A549 (cell line): ENCODE data around the gene QPCTL.

Source experiments
- BHLHE40 ChIP-seq: IDR thresholded peaks from 2 replicates; pipeline ENCODE4 v1.6.1; 2012; ENCODE audit warnings: low read depth, low read length, inconsistent platforms
- EP300 ChIP-seq, 2 experiments: fragments of >200 bp; sonication (Bioruptor Twin); formaldehyde crosslinking; IDR thresholded peaks; 2 replicates in 1 of 2; 3 replicates in 1 of 2; pipeline ENCODE4 v1.6.1; 2016 to 2017
- JUN ChIP-seq, 2 experiments: fragments of >200 bp; sonication (Bioruptor Twin); formaldehyde crosslinking; IDR thresholded peaks; 2 replicates in 1 of 2; 3 replicates in 1 of 2; pipeline ENCODE4 v1.6.1; 2016 to 2017
- JUNB ChIP-seq: fragments of >200 bp; sonication (Bioruptor Twin); formaldehyde crosslinking; IDR thresholded peaks from 2 replicates; pipeline ENCODE4 v1.6.1; 2016
- KDM1A ChIP-seq: fragments of 200-600 bp; sonication (generic); IDR thresholded peaks from 2 replicates; pipeline ENCODE4 v1.6.1; 2016; ENCODE audit warnings: low read depth, mild to moderate bottlenecking
- NFE2L2 ChIP-seq: fragments of 150-350 bp; conservative IDR thresholded peaks from 2 replicates; pipeline ENCODE4 v1.6.1; 2014; ENCODE audit warnings: low read length
- POLR2A ChIP-seq: IDR thresholded peaks from 2 replicates; pipeline ENCODE4 v1.6.1; 2012; ENCODE audit warnings: mild to moderate bottlenecking, low read length
- TF ChIP-seq, protein P1 (sequence below): fragments of >200 bp; sonication (Bioruptor Twin); formaldehyde crosslinking; IDR thresholded peaks from 3 replicates; pipeline ENCODE4 v1.6.1; 2016
- TF ChIP-seq, protein P2 (sequence below): fragments of >200 bp; sonication (Bioruptor Twin); formaldehyde crosslinking; IDR thresholded peaks from 3 replicates; pipeline ENCODE4 v1.5.1; 2016
- TF ChIP-seq, protein P3 (sequence below): fragments of 200-600 bp; sonication (generic); IDR thresholded peaks from 2 replicates; pipeline ENCODE4 v1.6.1; 2016; ENCODE audit warnings: antibody characterized with exemption, mild to moderate bottlenecking, moderate library complexity
- TF ChIP-seq, protein P4 (sequence below): IDR thresholded peaks from 2 replicates; pipeline ENCODE4 v1.6.1; 2012
- TF ChIP-seq, protein P5 (sequence below): fragments of 150-350 bp; IDR thresholded peaks from 2 replicates; pipeline ENCODE4 v1.6.1; 2014; ENCODE audit warnings: low read depth, mild to moderate bottlenecking, low read length

DNA sequence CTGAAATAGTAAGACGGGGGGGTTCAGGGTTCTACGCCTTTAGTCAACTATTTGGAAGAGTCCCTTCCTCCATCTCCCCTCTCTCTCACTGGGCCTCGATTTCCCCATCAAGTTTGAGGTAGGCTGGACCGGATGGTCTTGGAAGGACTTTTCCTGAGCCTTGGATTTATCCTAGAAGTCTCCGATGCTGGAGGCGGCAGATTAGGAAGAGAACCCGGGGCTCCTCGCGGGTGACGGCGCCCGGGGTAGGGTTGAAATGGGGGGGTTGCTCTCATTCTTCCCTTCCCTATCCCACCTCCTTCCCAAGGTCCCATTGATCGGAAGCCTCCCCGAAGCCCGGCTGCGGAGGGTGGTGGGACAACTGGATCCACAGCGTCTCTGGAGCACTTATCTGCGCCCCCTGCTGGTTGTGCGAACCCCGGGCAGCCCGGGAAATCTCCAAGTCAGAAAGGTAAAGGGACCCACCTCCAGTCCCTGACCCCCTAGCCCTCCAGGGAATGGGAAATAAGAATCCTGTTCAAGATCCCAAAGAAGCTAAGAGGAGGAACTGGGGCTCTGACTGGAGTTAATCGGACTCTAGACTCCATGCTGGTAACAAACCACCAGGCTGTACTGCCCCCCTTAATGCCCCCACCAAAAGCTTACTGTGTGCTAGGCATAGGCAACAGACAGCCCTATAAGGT lies 781 bp downstream of the QPCTL start:
- TF ChIP-seq, protein P1, sequence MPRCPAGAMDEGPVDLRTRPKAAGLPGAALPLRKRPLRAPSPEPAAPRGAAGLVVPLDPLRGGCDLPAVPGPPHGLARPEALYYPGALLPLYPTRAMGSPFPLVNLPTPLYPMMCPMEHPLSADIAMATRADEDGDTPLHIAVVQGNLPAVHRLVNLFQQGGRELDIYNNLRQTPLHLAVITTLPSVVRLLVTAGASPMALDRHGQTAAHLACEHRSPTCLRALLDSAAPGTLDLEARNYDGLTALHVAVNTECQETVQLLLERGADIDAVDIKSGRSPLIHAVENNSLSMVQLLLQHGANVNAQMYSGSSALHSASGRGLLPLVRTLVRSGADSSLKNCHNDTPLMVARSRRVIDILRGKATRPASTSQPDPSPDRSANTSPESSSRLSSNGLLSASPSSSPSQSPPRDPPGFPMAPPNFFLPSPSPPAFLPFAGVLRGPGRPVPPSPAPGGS, result no peak
- TF ChIP-seq, protein P2, sequence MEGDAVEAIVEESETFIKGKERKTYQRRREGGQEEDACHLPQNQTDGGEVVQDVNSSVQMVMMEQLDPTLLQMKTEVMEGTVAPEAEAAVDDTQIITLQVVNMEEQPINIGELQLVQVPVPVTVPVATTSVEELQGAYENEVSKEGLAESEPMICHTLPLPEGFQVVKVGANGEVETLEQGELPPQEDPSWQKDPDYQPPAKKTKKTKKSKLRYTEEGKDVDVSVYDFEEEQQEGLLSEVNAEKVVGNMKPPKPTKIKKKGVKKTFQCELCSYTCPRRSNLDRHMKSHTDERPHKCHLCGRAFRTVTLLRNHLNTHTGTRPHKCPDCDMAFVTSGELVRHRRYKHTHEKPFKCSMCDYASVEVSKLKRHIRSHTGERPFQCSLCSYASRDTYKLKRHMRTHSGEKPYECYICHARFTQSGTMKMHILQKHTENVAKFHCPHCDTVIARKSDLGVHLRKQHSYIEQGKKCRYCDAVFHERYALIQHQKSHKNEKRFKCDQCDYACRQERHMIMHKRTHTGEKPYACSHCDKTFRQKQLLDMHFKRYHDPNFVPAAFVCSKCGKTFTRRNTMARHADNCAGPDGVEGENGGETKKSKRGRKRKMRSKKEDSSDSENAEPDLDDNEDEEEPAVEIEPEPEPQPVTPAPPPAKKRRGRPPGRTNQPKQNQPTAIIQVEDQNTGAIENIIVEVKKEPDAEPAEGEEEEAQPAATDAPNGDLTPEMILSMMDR, result peak; percentile 96
- TF ChIP-seq, protein P3, sequence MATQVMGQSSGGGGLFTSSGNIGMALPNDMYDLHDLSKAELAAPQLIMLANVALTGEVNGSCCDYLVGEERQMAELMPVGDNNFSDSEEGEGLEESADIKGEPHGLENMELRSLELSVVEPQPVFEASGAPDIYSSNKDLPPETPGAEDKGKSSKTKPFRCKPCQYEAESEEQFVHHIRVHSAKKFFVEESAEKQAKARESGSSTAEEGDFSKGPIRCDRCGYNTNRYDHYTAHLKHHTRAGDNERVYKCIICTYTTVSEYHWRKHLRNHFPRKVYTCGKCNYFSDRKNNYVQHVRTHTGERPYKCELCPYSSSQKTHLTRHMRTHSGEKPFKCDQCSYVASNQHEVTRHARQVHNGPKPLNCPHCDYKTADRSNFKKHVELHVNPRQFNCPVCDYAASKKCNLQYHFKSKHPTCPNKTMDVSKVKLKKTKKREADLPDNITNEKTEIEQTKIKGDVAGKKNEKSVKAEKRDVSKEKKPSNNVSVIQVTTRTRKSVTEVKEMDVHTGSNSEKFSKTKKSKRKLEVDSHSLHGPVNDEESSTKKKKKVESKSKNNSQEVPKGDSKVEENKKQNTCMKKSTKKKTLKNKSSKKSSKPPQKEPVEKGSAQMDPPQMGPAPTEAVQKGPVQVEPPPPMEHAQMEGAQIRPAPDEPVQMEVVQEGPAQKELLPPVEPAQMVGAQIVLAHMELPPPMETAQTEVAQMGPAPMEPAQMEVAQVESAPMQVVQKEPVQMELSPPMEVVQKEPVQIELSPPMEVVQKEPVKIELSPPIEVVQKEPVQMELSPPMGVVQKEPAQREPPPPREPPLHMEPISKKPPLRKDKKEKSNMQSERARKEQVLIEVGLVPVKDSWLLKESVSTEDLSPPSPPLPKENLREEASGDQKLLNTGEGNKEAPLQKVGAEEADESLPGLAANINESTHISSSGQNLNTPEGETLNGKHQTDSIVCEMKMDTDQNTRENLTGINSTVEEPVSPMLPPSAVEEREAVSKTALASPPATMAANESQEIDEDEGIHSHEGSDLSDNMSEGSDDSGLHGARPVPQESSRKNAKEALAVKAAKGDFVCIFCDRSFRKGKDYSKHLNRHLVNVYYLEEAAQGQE, result no peak
- TF ChIP-seq BHLHE40, result no peak
- no peak for TF ChIP-seq POLR2A
- no peak for TF ChIP-seq JUNB
- TF ChIP-seq, protein P4, sequence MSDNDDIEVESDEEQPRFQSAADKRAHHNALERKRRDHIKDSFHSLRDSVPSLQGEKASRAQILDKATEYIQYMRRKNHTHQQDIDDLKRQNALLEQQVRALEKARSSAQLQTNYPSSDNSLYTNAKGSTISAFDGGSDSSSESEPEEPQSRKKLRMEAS, result no peak
- TF ChIP-seq JUN (IDR thresholded peaks at IDR 0.05), result no peak
- TF ChIP-seq NFE2L2, result no peak
- TF ChIP-seq EP300 (IDR thresholded peaks at IDR 0.05), result no peak
- TF ChIP-seq, protein P5, sequence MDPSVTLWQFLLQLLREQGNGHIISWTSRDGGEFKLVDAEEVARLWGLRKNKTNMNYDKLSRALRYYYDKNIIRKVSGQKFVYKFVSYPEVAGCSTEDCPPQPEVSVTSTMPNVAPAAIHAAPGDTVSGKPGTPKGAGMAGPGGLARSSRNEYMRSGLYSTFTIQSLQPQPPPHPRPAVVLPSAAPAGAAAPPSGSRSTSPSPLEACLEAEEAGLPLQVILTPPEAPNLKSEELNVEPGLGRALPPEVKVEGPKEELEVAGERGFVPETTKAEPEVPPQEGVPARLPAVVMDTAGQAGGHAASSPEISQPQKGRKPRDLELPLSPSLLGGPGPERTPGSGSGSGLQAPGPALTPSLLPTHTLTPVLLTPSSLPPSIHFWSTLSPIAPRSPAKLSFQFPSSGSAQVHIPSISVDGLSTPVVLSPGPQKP, result no peak
- TF ChIP-seq KDM1A, result no peak
